Measurements from ENCODE around the gene ANKH.

Gene ANKH

GRCh38 chr5:14825977-14826376, 45.6 kb downstream of the ANKH start:
- Histone ChIP-seq H3K27ac (ENCODE audit: low read depth, low read length) (no peak overlapping the region), H3F3A (ENCODE audit: control insufficient read depth, insufficient read depth) (no peaks in the 10 kb centered on the region), H3K4me2 (ENCODE audit: low read length) (no peak overlapping the region), H4K20me1 (ENCODE audit: control insufficient read depth, insufficient read depth, low read depth, low read length) (peaks cover 3% of the 10 kb centered on the region; the same call in 1 of the 2 replicates), H3K4me3 (ENCODE audit: low read length) (no peak overlapping the region), H3K79me2 (ENCODE audit: control insufficient read depth, low read length) (peaks cover 52% of the 10 kb centered on the region), H3K9me3 (ENCODE audit: control insufficient read depth, insufficient read depth, low read length) (no peaks in the 10 kb centered on the region), H3K9me2 (replicated peaks; ENCODE audit: control insufficient read depth, low read length) (no peaks in the 10 kb centered on the region), H3K27me3 (ENCODE audit: control insufficient read depth, low read length) (no peaks in the 10 kb centered on the region), H3K4me1 (ENCODE audit: control insufficient read depth, low read length) (no peaks in the 10 kb centered on the region), H3K36me3 (ENCODE audit: control insufficient read depth, low read length) (no peaks in the 10 kb centered on the region)
- no peak for TF ChIP-seq CTCF (IDR thresholded peaks at IDR 0.05; ENCODE audit: low read depth, low read length, poor library complexity, severe bottlenecking)
- TF ChIP-seq EZH2phosphoT487 (IDR thresholded peaks at IDR 0.05; ENCODE audit: borderline replicate concordance, low read length) = no peak

GRCh38 chr5:14824499-14824898, 47.1 kb downstream of the ANKH start:
- H3K9me2 ChIP-seq (replicated peaks; ENCODE audit: control insufficient read depth, low read length) = no peaks in the 10 kb centered on the region
- no peak for TF ChIP-seq EZH2phosphoT487 (IDR thresholded peaks at IDR 0.05; ENCODE audit: borderline replicate concordance, low read length)
- no peak for TF ChIP-seq CTCF (IDR thresholded peaks at IDR 0.05; ENCODE audit: low read depth, low read length, poor library complexity, severe bottlenecking)
- H3K79me2 ChIP-seq (ENCODE audit: control insufficient read depth, low read length) = peaks cover 50% of the 10 kb centered on the region
- H3K36me3 ChIP-seq (ENCODE audit: control insufficient read depth, low read length) = no peaks in the 10 kb centered on the region
- no peaks in the 10 kb centered on the region for H3F3A ChIP-seq (ENCODE audit: control insufficient read depth, insufficient read depth)
- no peak overlapping the region for H3K27ac ChIP-seq (ENCODE audit: low read depth, low read length)
- no peak overlapping the region for H3K4me3 ChIP-seq (ENCODE audit: low read length)
- H3K9me3 ChIP-seq (ENCODE audit: control insufficient read depth, insufficient read depth, low read length) = no peaks in the 10 kb centered on the region
- H3K27me3 ChIP-seq (ENCODE audit: control insufficient read depth, low read length) = no peaks in the 10 kb centered on the region
- H3K4me2 ChIP-seq (ENCODE audit: low read length) = no peak overlapping the region
- peaks cover under 1% of the 10 kb centered on the region; the same call in 1 of the 2 replicates for H3K4me1 ChIP-seq (ENCODE audit: control insufficient read depth, low read length)
- no peaks in the 10 kb centered on the region; the same call in 1 of the 2 replicates for H4K20me1 ChIP-seq (ENCODE audit: control insufficient read depth, insufficient read depth, low read depth, low read length)

GRCh38 chr5:14821100-14821845, 50.3 kb downstream of the ANKH start:
- Histone ChIP-seq H4K20me1 (ENCODE audit: control insufficient read depth, insufficient read depth, low read depth, low read length) (peaks cover 3% of the 10 kb centered on the region; the same call in 1 of the 2 replicates), H3K9me2 (replicated peaks; ENCODE audit: control insufficient read depth, low read length) (no peaks in the 10 kb centered on the region), H3K4me1 (ENCODE audit: control insufficient read depth, low read length) (peaks cover 6% of the 10 kb centered on the region), H3K79me2 (ENCODE audit: control insufficient read depth, low read length) (peaks cover 56% of the 10 kb centered on the region), H3K9me3 (ENCODE audit: control insufficient read depth, insufficient read depth, low read length) (no peaks in the 10 kb centered on the region), H3K27ac (ENCODE audit: low read depth, low read length) (no peak overlapping the region), H3K4me3 (ENCODE audit: low read length) (no peak overlapping the region), H3K4me2 (ENCODE audit: low read length) (no peak overlapping the region), H3K36me3 (ENCODE audit: control insufficient read depth, low read length) (no peaks in the 10 kb centered on the region), H3F3A (ENCODE audit: control insufficient read depth, insufficient read depth) (no peaks in the 10 kb centered on the region), H3K27me3 (ENCODE audit: control insufficient read depth, low read length) (no peaks in the 10 kb centered on the region)
- no peak for TF ChIP-seq CTCF (IDR thresholded peaks at IDR 0.05; ENCODE audit: low read depth, low read length, poor library complexity, severe bottlenecking)
- no peak for TF ChIP-seq EZH2phosphoT487 (IDR thresholded peaks at IDR 0.05; ENCODE audit: borderline replicate concordance, low read length)

Data from DOHH2 (cell line).